ENCODE data around the gene CLEC20A. TPM values are rescaled to one million over a fixed set of nuclear protein-coding genes. Genes with fewer than 3 reads are reported as not detected.

CLEC20A gene
- total and polyA plus RNA-seq, 9 of the 15 experiments (the other 6 are each of a cell fraction or from before 2014, with no cell fraction given), result not detected

DNA sequence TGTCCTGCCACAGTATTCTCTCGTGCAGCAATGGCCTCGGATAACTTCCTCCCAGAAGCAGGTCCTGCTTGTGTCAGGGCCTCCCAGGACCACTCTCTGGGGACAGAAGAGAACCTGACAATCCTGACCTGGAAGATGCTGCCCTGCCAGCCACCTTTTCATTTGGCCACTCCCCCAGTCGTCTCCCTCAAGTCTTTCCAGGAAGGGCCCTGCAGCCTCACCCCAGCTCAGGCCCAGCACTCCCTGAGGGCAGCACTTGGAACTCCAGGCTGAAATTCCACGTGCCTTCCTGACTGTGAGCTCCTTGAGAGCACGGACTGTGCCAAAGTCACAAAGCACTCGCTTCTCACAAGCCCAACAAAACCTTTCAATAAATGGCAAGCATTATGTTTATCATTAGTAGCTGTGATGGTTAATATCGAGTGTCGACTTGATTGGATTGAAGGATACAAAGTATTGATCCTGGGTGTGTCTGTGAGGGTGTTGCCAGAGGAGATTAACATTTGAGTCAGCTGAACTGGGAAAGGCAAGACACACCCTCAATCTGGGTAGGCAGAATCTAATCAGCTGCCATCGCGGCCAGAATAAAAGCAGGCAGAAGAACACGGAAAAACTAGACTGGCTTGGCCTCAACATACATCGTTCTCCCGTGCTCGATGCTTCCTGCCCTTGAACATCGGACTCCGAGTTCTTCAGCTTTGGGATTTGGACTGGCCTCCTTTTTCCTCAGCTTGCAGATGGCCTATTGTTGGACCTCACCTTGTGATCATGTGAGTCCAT, 2.3 kb upstream of the CLEC20A start:
- Histone ChIP-seq H3K79me2 (ENCODE audit: control insufficient read depth, insufficient read depth, low read length) (no peaks in the 10 kb centered on the region), H3K9me3 (replicated peaks; ENCODE audit: control insufficient read depth, insufficient read depth, low read depth, low read length) (no peaks in the 10 kb centered on the region), H4K20me1 (replicated peaks; ENCODE audit: control insufficient read depth, insufficient read depth, low read length) (no peaks in the 10 kb centered on the region; the same call in 1 of the 2 replicates), H3K4me1 (replicated peaks in 1 of 2; ENCODE audit: control insufficient read depth in 2 of 2, insufficient read depth in 2 of 2, low read length in 2 of 2) (no peaks in the 10 kb centered on the region), H3K4me3 (no peak overlapping the region), H3K36me3 (ENCODE audit: control insufficient read depth, insufficient read depth, low read length) (no peaks in the 10 kb centered on the region), H3K4me2 (ENCODE audit: insufficient read depth, low read length) (no peak overlapping the region), H3K27ac (ENCODE audit: extremely low read depth, low read depth, low read length) (no peak overlapping the region), H2AFZ (ENCODE audit: low read depth, low read length) (no peak overlapping the region), H3K9ac (ENCODE audit: insufficient read depth in 1 of 2, low read depth in 2 of 2, low read length in 2 of 2) (no peak overlapping the region), H3K9me1 (ENCODE audit: control insufficient read depth, insufficient read depth, low read length) (peaks cover 3% of the 10 kb centered on the region), H3K27me3 (ENCODE audit: control insufficient read depth in 2 of 2, insufficient read depth in 2 of 2, low read length in 2 of 2) (peaks cover 33 to 80% of the 10 kb centered on the region in 2 experiments)
- POLR2A ChIA-PET, result interaction anchor here (0.6 to 1.0 kb wide), 2 partner anchors 9 to 10 kb away, joined by 3 to 4 read pairs; no protein-coding TSS in a partner anchor
- in situ Hi-C loops (cut with MboI) (no loop called here), intact Hi-C loops (cut with micrococcal nuclease) (no loop called here)
- no TSS peak for BruUV-seq (replicated peaks)
- CTCF ChIA-PET (ENCODE audit: low intra/inter-chr PET ratio), result no interaction called here
- 1% methylated on average over 16 of the region's 16 CpGs for WGBS (ENCODE audit: insufficient coverage, low coverage, missing lambda C conversion rate)
- DNase-seq (ENCODE audit: extremely low read depth in 1 of 4, low spot score in 3 of 4) (no peak), FAIRE-seq (no peak), ATAC-seq (no peak)
- TF ChIP-seq DDX20 (tag; IDR thresholded peaks at IDR 0.05; ENCODE audit: low read depth) (no peak), ZBTB17 (CRISPR knock-in tag; IDR thresholded peaks at IDR 0.05) (no peak), ZNF644 (tag; IDR thresholded peaks at IDR 0.05; ENCODE audit: low read depth) (no peak), RFX7 (CRISPR knock-in tag; IDR thresholded peaks at IDR 0.05) (no peak), ZNF398 (CRISPR knock-in tag; IDR thresholded peaks at IDR 0.05) (no peak), CBFA2T3 (IDR thresholded peaks at IDR 0.05) (no peak), ZNF277 (CRISPR knock-in tag; IDR thresholded peaks at IDR 0.05; ENCODE audit: borderline replicate concordance) (no peak), ZNF146 (CRISPR knock-in tag; IDR thresholded peaks at IDR 0.05; ENCODE audit: unreplicated experiment) (no peak), HDAC8 (tag; IDR thresholded peaks at IDR 0.05) (no peak), FIP1L1 (IDR thresholded peaks at IDR 0.05; ENCODE audit: low read depth, low read length, poor library complexity, severe bottlenecking) (no peak), MAFF (IDR thresholded peaks at IDR 0.05; ENCODE audit: low read length) (no peak), ETV1 (tag; conservative IDR thresholded peaks at IDR 0.05; ENCODE audit: low read depth) (no peak)
- TF ChIP-seq, protein P1, sequence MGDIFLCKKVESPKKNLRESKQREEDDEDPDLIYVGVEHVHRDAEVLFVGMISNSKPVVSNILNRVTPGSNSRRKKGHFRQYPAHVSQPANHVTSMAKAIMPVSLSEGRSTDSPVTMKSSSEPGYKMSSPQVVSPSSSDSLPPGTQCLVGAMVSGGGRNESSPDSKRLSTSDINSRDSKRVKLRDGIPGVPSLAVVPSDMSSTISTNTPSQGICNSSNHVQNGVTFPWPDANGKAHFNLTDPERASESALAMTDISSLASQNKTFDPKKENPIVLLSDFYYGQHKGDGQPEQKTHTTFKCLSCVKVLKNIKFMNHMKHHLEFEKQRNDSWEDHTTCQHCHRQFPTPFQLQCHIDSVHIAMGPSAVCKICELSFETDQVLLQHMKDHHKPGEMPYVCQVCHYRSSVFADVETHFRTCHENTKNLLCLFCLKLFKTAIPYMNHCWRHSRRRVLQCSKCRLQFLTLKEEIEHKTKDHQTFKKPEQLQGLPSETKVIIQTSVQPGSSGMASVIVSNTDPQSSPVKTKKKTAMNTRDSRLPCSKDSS (IDR thresholded peaks at IDR 0.05; ENCODE audit: low read depth, partially characterized antibody), result no peak
- TF ChIP-seq, protein P2, sequence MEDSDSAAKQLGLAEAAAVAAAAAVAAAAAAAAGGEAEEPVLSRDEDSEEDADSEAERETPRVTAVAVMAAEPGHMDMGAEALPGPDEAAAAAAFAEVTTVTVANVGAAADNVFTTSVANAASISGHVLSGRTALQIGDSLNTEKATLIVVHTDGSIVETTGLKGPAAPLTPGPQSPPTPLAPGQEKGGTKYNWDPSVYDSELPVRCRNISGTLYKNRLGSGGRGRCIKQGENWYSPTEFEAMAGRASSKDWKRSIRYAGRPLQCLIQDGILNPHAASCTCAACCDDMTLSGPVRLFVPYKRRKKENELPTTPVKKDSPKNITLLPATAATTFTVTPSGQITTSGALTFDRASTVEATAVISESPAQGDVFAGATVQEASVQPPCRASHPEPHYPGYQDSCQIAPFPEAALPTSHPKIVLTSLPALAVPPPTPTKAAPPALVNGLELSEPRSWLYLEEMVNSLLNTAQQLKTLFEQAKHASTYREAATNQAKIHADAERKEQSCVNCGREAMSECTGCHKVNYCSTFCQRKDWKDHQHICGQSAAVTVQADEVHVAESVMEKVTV (CRISPR knock-in tag; IDR thresholded peaks at IDR 0.05), result no peak

Data from K562 (cell line).